ENCODE results near the gene ABCA7. TPM values are rescaled to one million over a fixed set of nuclear protein-coding genes. Genes with fewer than 3 reads are reported as not detected.

ABCA7 gene
- total and polyA plus RNA-seq, 2 of the 13 experiments (the other 11 are each of a cell fraction or from before 2014, with no cell fraction given), result 4.4 to 32.4 TPM

DNA sequence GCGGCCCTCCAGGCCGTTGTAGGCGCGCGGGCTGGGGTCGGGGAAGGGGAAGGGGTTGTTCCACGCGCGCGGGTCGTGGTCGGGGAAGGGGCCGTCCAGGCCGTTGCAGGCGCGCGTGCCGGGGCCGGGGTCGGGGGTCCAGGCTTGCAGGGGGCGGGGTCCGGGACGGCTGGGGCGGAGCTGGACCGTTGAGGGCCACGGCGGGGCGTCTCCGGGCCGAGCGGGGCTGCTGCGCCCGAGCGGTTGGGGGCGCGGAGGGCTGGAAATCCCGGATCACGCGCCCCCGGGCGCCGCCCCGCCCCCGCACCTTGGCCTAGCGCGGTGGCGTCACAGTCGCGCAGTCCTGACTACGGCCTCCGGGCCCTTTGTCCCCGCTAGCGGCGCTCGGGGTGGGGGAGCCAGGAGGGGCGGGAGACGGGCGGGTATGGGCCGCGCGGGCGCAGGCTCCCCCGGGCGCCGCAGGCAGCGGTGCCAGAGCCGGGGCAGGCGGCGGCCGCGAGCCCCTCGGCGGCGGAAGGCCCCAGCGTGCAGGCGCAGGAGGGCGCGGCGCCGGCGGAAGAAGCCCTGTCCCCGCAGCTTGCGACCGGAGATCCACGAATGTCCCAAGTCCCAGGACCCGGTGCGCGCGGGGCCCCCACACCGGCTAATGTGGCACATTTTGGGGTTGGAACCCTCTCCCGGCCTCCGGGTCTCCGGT is 64.6 kb downstream of the ABCA7 start (continued):
- peak; percentile 76 for TF ChIP-seq ZFY (CRISPR knock-in tag; IDR thresholded peaks at IDR 0.05)
- TF ChIP-seq CREB1 (IDR thresholded peaks at IDR 0.05), result peak; percentile 49; the same call in 1 of the 2 replicates
- no peak for TF ChIP-seq CREB1 (CRISPR knock-in tag; IDR thresholded peaks at IDR 0.05)
- TF ChIP-seq, protein P1, sequence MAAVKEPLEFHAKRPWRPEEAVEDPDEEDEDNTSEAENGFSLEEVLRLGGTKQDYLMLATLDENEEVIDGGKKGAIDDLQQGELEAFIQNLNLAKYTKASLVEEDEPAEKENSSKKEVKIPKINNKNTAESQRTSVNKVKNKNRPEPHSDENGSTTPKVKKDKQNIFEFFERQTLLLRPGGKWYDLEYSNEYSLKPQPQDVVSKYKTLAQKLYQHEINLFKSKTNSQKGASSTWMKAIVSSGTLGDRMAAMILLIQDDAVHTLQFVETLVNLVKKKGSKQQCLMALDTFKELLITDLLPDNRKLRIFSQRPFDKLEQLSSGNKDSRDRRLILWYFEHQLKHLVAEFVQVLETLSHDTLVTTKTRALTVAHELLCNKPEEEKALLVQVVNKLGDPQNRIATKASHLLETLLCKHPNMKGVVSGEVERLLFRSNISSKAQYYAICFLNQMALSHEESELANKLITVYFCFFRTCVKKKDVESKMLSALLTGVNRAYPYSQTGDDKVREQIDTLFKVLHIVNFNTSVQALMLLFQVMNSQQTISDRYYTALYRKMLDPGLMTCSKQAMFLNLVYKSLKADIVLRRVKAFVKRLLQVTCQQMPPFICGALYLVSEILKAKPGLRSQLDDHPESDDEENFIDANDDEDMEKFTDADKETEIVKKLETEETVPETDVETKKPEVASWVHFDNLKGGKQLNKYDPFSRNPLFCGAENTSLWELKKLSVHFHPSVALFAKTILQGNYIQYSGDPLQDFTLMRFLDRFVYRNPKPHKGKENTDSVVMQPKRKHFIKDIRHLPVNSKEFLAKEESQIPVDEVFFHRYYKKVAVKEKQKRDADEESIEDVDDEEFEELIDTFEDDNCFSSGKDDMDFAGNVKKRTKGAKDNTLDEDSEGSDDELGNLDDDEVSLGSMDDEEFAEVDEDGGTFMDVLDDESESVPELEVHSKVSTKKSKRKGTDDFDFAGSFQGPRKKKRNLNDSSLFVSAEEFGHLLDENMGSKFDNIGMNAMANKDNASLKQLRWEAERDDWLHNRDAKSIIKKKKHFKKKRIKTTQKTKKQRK (IDR thresholded peaks at IDR 0.05; ENCODE audit: low read length), result no peak
- TF ChIP-seq HOXA3 (CRISPR knock-in tag; IDR thresholded peaks at IDR 0.05), result peak; percentile 50
- 0 out of 4 replicates have a peak, but pooled peaks of 1 of the 2 experiments have one; percentile 24 for TF ChIP-seq POLR2A (IDR thresholded peaks at IDR 0.05; ENCODE audit: insufficient read depth in 1 of 2, low read depth in 2 of 2, low read length in 2 of 2)
- TF ChIP-seq, protein P2, sequence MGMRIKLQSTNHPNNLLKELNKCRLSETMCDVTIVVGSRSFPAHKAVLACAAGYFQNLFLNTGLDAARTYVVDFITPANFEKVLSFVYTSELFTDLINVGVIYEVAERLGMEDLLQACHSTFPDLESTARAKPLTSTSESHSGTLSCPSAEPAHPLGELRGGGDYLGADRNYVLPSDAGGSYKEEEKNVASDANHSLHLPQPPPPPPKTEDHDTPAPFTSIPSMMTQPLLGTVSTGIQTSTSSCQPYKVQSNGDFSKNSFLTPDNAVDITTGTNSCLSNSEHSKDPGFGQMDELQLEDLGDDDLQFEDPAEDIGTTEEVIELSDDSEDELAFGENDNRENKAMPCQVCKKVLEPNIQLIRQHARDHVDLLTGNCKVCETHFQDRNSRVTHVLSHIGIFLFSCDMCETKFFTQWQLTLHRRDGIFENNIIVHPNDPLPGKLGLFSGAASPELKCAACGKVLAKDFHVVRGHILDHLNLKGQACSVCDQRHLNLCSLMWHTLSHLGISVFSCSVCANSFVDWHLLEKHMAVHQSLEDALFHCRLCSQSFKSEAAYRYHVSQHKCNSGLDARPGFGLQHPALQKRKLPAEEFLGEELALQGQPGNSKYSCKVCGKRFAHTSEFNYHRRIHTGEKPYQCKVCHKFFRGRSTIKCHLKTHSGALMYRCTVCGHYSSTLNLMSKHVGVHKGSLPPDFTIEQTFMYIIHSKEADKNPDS (CRISPR knock-in tag; IDR thresholded peaks at IDR 0.05), result 0 out of 2 replicates have a peak, but pooled peaks have one; percentile 21
- peak; percentile 23; the same call in 1 of the 2 replicates for TF ChIP-seq ZMYM4 (CRISPR knock-in tag; IDR thresholded peaks at IDR 0.05)
- TF ChIP-seq, protein P3, sequence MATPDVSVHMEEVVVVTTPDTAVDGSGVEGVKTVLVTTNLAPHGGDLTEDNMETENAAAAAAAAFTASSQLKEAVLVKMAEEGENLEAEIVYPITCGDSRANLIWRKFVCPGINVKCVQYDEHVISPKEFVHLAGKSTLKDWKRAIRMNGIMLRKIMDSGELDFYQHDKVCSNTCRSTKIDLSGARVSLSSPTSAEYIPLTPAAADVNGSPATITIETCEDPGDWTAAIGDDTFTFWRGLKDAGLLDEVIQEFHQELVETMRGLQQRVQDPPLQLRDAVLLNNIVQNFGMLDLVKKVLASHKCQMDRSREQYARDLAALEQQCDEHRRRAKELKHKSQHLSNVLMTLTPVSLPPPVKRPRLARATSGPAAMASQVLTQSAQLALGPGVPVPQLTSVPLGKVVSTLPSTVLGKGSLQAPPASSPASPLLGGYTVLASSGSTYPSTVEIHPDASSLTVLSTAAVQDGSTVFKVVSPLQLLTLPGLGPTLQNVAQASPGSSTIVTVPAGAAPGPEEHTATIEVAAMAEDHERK (CRISPR knock-in tag; IDR thresholded peaks at IDR 0.05; ENCODE audit: low read depth), result no peak
- no peak for TF ChIP-seq PLRG1 (conservative IDR thresholded peaks at IDR 0.05)
- TF ChIP-seq, protein P4, sequence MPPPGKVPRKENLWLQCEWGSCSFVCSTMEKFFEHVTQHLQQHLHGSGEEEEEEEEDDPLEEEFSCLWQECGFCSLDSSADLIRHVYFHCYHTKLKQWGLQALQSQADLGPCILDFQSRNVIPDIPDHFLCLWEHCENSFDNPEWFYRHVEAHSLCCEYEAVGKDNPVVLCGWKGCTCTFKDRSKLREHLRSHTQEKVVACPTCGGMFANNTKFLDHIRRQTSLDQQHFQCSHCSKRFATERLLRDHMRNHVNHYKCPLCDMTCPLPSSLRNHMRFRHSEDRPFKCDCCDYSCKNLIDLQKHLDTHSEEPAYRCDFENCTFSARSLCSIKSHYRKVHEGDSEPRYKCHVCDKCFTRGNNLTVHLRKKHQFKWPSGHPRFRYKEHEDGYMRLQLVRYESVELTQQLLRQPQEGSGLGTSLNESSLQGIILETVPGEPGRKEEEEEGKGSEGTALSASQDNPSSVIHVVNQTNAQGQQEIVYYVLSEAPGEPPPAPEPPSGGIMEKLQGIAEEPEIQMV (CRISPR knock-in tag; IDR thresholded peaks at IDR 0.05; ENCODE audit: low read depth), result no peak
- no peak for TF ChIP-seq NFIB (CRISPR knock-in tag; IDR thresholded peaks at IDR 0.05; ENCODE audit: borderline replicate concordance)
- peak; percentile 7 for TF ChIP-seq HNRNPK (IDR thresholded peaks at IDR 0.05; ENCODE audit: low read depth, low read length, poor library complexity, severe bottlenecking)
- TF ChIP-seq HDAC1 (CRISPR knock-in tag; IDR thresholded peaks at IDR 0.05), result peak; percentile 63; the same call in 1 of the 2 replicates
- TF ChIP-seq ZNF547 (CRISPR knock-in tag; IDR thresholded peaks at IDR 0.05), result no peak
- TF ChIP-seq HMG20A (CRISPR knock-in tag; IDR thresholded peaks at IDR 0.05; ENCODE audit: borderline replicate concordance), result no peak
- TF ChIP-seq ZNF441 (CRISPR knock-in tag; IDR thresholded peaks at IDR 0.05; ENCODE audit: borderline replicate concordance), result no peak; the same call in 1 of the 2 replicates
- TF ChIP-seq, protein P5, sequence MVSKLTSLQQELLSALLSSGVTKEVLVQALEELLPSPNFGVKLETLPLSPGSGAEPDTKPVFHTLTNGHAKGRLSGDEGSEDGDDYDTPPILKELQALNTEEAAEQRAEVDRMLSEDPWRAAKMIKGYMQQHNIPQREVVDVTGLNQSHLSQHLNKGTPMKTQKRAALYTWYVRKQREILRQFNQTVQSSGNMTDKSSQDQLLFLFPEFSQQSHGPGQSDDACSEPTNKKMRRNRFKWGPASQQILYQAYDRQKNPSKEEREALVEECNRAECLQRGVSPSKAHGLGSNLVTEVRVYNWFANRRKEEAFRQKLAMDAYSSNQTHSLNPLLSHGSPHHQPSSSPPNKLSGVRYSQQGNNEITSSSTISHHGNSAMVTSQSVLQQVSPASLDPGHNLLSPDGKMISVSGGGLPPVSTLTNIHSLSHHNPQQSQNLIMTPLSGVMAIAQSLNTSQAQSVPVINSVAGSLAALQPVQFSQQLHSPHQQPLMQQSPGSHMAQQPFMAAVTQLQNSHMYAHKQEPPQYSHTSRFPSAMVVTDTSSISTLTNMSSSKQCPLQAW (CRISPR knock-in tag; IDR thresholded peaks at IDR 0.05), result no peak
- peak; percentile 10; the same call in 1 of the 2 replicates for TF ChIP-seq KLF6 (CRISPR knock-in tag; IDR thresholded peaks at IDR 0.05)
- TF ChIP-seq, protein P6, sequence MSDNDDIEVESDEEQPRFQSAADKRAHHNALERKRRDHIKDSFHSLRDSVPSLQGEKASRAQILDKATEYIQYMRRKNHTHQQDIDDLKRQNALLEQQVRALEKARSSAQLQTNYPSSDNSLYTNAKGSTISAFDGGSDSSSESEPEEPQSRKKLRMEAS (IDR thresholded peaks at IDR 0.05), result peak; percentile 10; the same call in 1 of the 2 replicates

Data from HepG2 (cell line).